ENCODE results near the gene RDX. TPM values are rescaled to one million over a fixed set of nuclear protein-coding genes. Genes with fewer than 3 reads are reported as not detected.

RDX gene
- total and polyA plus RNA-seq, 2 of the 13 experiments (the other 11 are each of a cell fraction or from before 2014, with no cell fraction given): 20.7 to 63.1 TPM

DNA sequence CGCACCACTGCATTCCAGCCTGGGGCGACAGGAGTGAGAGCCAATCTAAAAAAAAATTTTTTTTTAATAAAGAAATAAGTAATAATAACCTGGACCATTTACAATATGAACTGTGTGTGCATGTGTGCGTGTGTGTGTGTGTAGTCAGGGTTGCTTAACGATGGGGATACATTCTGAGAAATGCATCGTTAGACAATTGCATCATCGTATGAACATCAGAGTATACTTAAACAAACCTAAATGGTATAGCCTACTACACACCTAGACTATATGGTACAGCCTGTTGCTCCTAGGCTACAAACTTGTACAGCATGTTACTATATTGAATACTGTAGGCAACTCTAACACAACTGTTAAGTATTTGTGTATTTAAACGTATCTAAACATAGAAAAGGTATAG is 26.4 kb downstream of the RDX start:
- no peak for DNase-seq (ENCODE audit: low spot score)
- Histone ChIP-seq H2AFZ (ENCODE audit: low read length) (no peak overlapping the region), H3K27me3 (ENCODE audit: control insufficient read depth in 1 of 2, insufficient read depth in 2 of 2, low read length in 2 of 2) (no peaks in the 10 kb centered on the region), H3K9ac (ENCODE audit: insufficient read depth, low read depth, low read length) (no peak overlapping the region), H3K4me3 (replicated peaks in 1 of 3; ENCODE audit: insufficient read depth in 1 of 3, low read depth in 2 of 3, low read length in 3 of 3) (no peak overlapping the region), H3K9me3 (ENCODE audit: low read length) (no peaks in the 10 kb centered on the region), H3K79me2 (ENCODE audit: insufficient read depth, low read length) (peaks cover 8% of the 10 kb centered on the region), H3K4me1 (ENCODE audit: insufficient read depth, low read length) (no peaks in the 10 kb centered on the region), H4K20me1 (ENCODE audit: insufficient read depth, low read length) (no peaks in the 10 kb centered on the region), H3K36me3 (replicated peaks in 1 of 2; ENCODE audit: control insufficient read depth in 1 of 2, insufficient read depth in 2 of 2, low read length in 2 of 2) (peaks cover 5 to 39% of the 10 kb centered on the region in 2 experiments), H3K4me2 (ENCODE audit: low read depth, low read length) (no peak overlapping the region), H3K27ac (ENCODE audit: extremely low read length, insufficient read depth, low read length) (no peak overlapping the region)
- BruUV-seq (replicated peaks): no TSS peak
- in situ Hi-C loops (cut with HindIII; ENCODE audit: extremely low pct_ligation_motif_present, low pct_unique_long_range_greater_than_20kb): no loop called here
- TF ChIP-seq CSRNP1 (CRISPR knock-in tag; IDR thresholded peaks at IDR 0.05): no peak
- TF ChIP-seq ATF7 (IDR thresholded peaks at IDR 0.05): 0 out of 2 replicates have a peak, but pooled peaks have one; percentile 19
- no peak for TF ChIP-seq ATF7 (CRISPR knock-in tag; IDR thresholded peaks at IDR 0.05)
- no peak for ATAC-seq
- intact Hi-C loops (cut with micrococcal nuclease; ENCODE audit: unreplicated experiment): no loop called here
- no peak for FAIRE-seq
- POLR2A ChIA-PET: no interaction called here
- CTCF ChIA-PET (ENCODE audit: low intra/inter-chr PET ratio, low total read pairs): no interaction called here
- 96% methylated on average over 7 of the region's 7 CpGs for WGBS (ENCODE audit: low lambda C conversion rate)

DNA sequence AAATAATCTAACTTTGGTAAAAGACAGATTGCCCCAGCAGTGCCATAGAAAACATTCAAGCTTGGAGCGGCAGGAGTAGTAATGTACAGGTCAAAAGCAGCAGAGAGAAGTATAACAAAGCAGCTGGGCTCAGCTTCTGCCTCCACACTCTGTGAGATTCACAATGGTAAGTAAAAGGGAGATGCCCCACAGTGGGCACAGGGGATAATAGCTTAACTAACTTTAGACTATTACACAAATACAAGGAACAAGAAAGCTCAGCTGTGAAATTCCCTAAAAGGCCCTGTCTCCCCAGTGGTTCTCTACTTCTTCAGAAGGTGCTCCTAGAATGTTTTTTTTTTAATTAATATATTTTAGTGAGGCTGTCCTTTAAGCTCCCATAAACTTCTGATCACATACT is 28.0 kb downstream of the RDX start:
- Histone ChIP-seq H3K4me2 (ENCODE audit: low read depth, low read length) (no peak overlapping the region), H3K79me2 (ENCODE audit: insufficient read depth, low read length) (peaks cover 1% of the 10 kb centered on the region), H3K4me1 (ENCODE audit: insufficient read depth, low read length) (no peaks in the 10 kb centered on the region), H3K9ac (ENCODE audit: insufficient read depth, low read depth, low read length) (no peak overlapping the region), H3K36me3 (replicated peaks in 1 of 2; ENCODE audit: control insufficient read depth in 1 of 2, insufficient read depth in 2 of 2, low read length in 2 of 2) (peaks cover 7 to 39% of the 10 kb centered on the region in 2 experiments; a peak in 4 of 5 replicates), H3K4me3 (replicated peaks in 1 of 3; ENCODE audit: insufficient read depth in 1 of 3, low read depth in 2 of 3, low read length in 3 of 3) (no peak overlapping the region), H3K27me3 (ENCODE audit: control insufficient read depth in 1 of 2, insufficient read depth in 2 of 2, low read length in 2 of 2) (no peaks in the 10 kb centered on the region), H4K20me1 (ENCODE audit: insufficient read depth, low read length) (no peaks in the 10 kb centered on the region), H2AFZ (ENCODE audit: low read length) (no peak overlapping the region), H3K9me3 (ENCODE audit: low read length) (no peaks in the 10 kb centered on the region), H3K27ac (ENCODE audit: extremely low read length, insufficient read depth, low read length) (no peak overlapping the region)
- BruUV-seq (replicated peaks): no TSS peak
- intact Hi-C loops (cut with micrococcal nuclease; ENCODE audit: unreplicated experiment): no loop called here
- DNase-seq (ENCODE audit: low spot score) (no peak), ATAC-seq (no peak), FAIRE-seq (no peak)
- in situ Hi-C loops (cut with HindIII; ENCODE audit: extremely low pct_ligation_motif_present, low pct_unique_long_range_greater_than_20kb): no loop called here
- WGBS (ENCODE audit: low lambda C conversion rate): 96% methylated on average over 1 of the region's 1 CpG
- ChIA-PET CTCF (ENCODE audit: low intra/inter-chr PET ratio, low total read pairs) (no interaction called here), POLR2A (no interaction called here)
- TF ChIP-seq FOSL2 (CRISPR knock-in tag; IDR thresholded peaks at IDR 0.05): no peak
- TF ChIP-seq, protein P1, sequence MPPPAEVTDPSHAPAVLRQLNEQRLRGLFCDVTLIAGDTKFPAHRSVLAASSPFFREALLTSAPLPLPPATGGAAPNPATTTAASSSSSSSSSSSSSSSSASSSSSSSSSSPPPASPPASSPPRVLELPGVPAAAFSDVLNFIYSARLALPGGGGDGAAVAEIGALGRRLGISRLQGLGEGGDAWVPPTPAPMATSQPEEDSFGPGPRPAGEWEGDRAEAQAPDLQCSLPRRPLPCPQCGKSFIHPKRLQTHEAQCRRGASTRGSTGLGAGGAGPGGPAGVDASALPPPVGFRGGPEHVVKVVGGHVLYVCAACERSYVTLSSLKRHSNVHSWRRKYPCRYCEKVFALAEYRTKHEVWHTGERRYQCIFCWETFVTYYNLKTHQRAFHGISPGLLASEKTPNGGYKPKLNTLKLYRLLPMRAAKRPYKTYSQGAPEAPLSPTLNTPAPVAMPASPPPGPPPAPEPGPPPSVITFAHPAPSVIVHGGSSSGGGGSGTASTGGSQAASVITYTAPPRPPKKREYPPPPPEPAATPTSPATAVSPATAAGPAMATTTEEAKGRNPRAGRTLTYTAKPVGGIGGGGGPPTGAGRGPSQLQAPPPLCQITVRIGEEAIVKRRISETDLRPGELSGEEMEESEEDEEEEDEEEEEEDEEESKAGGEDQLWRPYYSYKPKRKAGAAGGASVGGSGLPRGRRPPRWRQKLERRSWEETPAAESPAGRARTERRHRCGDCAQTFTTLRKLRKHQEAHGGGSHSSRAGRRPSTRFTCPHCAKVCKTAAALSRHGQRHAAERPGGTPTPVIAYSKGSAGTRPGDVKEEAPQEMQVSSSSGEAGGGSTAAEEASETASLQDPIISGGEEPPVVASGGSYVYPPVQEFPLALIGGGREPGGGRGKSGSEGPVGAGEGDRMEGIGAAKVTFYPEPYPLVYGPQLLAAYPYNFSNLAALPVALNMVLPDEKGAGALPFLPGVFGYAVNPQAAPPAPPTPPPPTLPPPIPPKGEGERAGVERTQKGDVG (CRISPR knock-in tag; IDR thresholded peaks at IDR 0.05; ENCODE audit: borderline replicate concordance): no peak
- TF ChIP-seq, protein P2, sequence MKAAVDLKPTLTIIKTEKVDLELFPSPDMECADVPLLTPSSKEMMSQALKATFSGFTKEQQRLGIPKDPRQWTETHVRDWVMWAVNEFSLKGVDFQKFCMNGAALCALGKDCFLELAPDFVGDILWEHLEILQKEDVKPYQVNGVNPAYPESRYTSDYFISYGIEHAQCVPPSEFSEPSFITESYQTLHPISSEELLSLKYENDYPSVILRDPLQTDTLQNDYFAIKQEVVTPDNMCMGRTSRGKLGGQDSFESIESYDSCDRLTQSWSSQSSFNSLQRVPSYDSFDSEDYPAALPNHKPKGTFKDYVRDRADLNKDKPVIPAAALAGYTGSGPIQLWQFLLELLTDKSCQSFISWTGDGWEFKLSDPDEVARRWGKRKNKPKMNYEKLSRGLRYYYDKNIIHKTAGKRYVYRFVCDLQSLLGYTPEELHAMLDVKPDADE (CRISPR knock-in tag; IDR thresholded peaks at IDR 0.05): no peak
- TF ChIP-seq ZNF24 (IDR thresholded peaks at IDR 0.05): no peak
- TF ChIP-seq SRSF9 (IDR thresholded peaks at IDR 0.05; ENCODE audit: borderline replicate concordance, insufficient read depth, low read depth, low read length, poor library complexity, severe bottlenecking): no peak
- no peak for TF ChIP-seq CCDC6 (CRISPR knock-in tag; IDR thresholded peaks at IDR 0.05)
- no peak for TF ChIP-seq ZKSCAN8 (CRISPR knock-in tag; IDR thresholded peaks at IDR 0.05; ENCODE audit: borderline replicate concordance)

Measured in HepG2 (cell line).